K562 (cell line): ENCODE measurements around the gene MYBPHL. TPM values are rescaled to one million over a fixed set of nuclear protein-coding genes. Genes with fewer than 3 reads are reported as not detected.

Experiments
- CHD4 ChIP-seq: fragments of 200-600 bp; sonication (generic); IDR thresholded peaks from 3 replicates; pipeline ENCODE4 v1.6.1; 2012; ENCODE audit warnings: low read depth, mild to moderate bottlenecking, mixed read lengths, low read length, inconsistent platforms; ENCODE audit not compliant: insufficient read depth, insufficient replicate concordance, poor library complexity, severe bottlenecking
- COPS2 ChIP-seq: fragments of 450-650 bp; conservative IDR thresholded peaks from 2 replicates; pipeline ENCODE4 v1.6.1; 2016; ENCODE audit warnings: mild to moderate bottlenecking, moderate library complexity
- E2F3 ChIP-seq: fragments of 250-450 bp; sonication (Bioruptor Pico); IDR thresholded peaks from 2 replicates; pipeline ENCODE4 v1.4.0; 2020; ENCODE audit warnings: mild to moderate bottlenecking
- GTF2E2 ChIP-seq: fragments of 200-800 bp; sonication (Bioruptor generic); IDR thresholded peaks from 2 replicates; pipeline ENCODE4 v1.6.1; 2016; ENCODE audit warnings: missing genetic modification characterization, missing compliant biosample characterization
- HEY1 ChIP-seq: fragments of 250-450 bp; sonication (Bioruptor Pico); IDR thresholded peaks from 2 replicates; pipeline ENCODE4 v1.5.0; 2020; ENCODE audit warnings: mild to moderate bottlenecking, moderate library complexity, borderline replicate concordance
- KDM2B ChIP-seq: fragments of 250-450 bp; sonication (Bioruptor Pico); IDR thresholded peaks from 2 replicates; pipeline ENCODE4 v1.8.0; 2021; ENCODE audit warnings: mild to moderate bottlenecking, moderate library complexity
- MECOM ChIP-seq: fragments of 250-450 bp; sonication (Bioruptor Pico); IDR thresholded peaks from 2 replicates; pipeline ENCODE4 v1.8.0; 2022; ENCODE audit warnings: inconsistent platforms
- MED1 ChIP-seq: sonication (generic); formaldehyde crosslinking; IDR thresholded peaks from 2 replicates; pipeline ENCODE4 v1.8.1; 2023; ENCODE audit warnings: missing genetic modification reagents, borderline replicate concordance
- PHB2 ChIP-seq: fragments of 450-650 bp; IDR thresholded peaks from 2 replicates; pipeline ENCODE4 v1.6.1; 2017; ENCODE audit warnings: low read depth
- POLR3G ChIP-seq: IDR thresholded peaks from 2 replicates; pipeline ENCODE4 v1.6.1; 2011; ENCODE audit not compliant: insufficient read length, insufficient replicate concordance; ENCODE audit errors: extremely low read depth
- TCF7 ChIP-seq: sonication (generic); IDR thresholded peaks from 2 replicates; pipeline ENCODE4 v1.6.1; 2016; ENCODE audit warnings: antibody characterized with exemption, borderline replicate concordance
- ZNF197 ChIP-seq: fragments of 200-800 bp; sonication (Bioruptor generic); IDR thresholded peaks from 2 replicates; pipeline ENCODE4 v1.6.1; 2016; ENCODE audit warnings: low read depth, missing genetic modification characterization, missing compliant biosample characterization
- ZNF282 ChIP-seq: sonication (generic); formaldehyde crosslinking; IDR thresholded peaks from 2 replicates; pipeline ENCODE4 v1.8.1; 2023; ENCODE audit warnings: missing genetic modification reagents
- ZNF561 ChIP-seq: fragments of 450-650 bp; formaldehyde crosslinking; conservative IDR thresholded peaks from 2 replicates; pipeline ENCODE4 v1.4.0; 2020; ENCODE audit warnings: mild to moderate bottlenecking, moderate library complexity
- ZNF785 ChIP-seq: fragments of 250-450 bp; sonication (Bioruptor Pico); IDR thresholded peaks from 2 replicates; pipeline ENCODE4 v1.4.0; 2020; ENCODE audit warnings: mild to moderate bottlenecking
- polyA plus RNA-seq, 8 experiments: library from polyadenylated mRNA; depleted of rRNA in 4 of 8; stranded (reverse) in 5 of 8; unstranded in 3 of 8; fragments of >200 nt; fragmentation: Nextera tagmentation in 2 of 8; fragmentation: Illumina TruSeq in 1 of 8; extraction: Ambion mirVana in 2 of 8; extraction: Trizol in 1 of 8; gene quantifications; 2 replicates each; pipeline versions ENCODE4 v1.2.1 to v1.2.3, GENCODE V29; 2011 to 2014; ENCODE audit warnings: inconsistent platforms in 1 of 8, missing spikeins in 1 of 8
- total RNA-seq, 7 experiments: library from RNA; depleted of rRNA in 6 of 7; stranded (reverse); fragments of >200 nt in 6 of 7; fragmentation: Illumina TruSeq in 2 of 7; extraction: Trizol in 2 of 7; gene quantifications; 2 replicates each; pipeline versions ENCODE4 v1.2.1 to v1.2.3, GENCODE V29; 2011 to 2021; ENCODE audit warnings: low replicate concordance in 1 of 7
- TF ChIP-seq, protein P1 (sequence below): fragments of 200-800 bp; sonication (Bioruptor generic); IDR thresholded peaks from 2 replicates; pipeline ENCODE4 v1.6.1; 2017; ENCODE audit warnings: missing genetic modification characterization, missing compliant biosample characterization
- TF ChIP-seq, protein P2 (sequence below), 2 experiments: fragments of 450-650 bp; IDR thresholded peaks; 2 replicates each; pipeline ENCODE4 v1.6.1; 2016

Gene MYBPHL
- total and polyA plus RNA-seq, 9 of the 15 experiments (the other 6 are each of a cell fraction or from before 2014, with no cell fraction given): 0.20 to 1.9 (median 0.33) TPM

DNA sequence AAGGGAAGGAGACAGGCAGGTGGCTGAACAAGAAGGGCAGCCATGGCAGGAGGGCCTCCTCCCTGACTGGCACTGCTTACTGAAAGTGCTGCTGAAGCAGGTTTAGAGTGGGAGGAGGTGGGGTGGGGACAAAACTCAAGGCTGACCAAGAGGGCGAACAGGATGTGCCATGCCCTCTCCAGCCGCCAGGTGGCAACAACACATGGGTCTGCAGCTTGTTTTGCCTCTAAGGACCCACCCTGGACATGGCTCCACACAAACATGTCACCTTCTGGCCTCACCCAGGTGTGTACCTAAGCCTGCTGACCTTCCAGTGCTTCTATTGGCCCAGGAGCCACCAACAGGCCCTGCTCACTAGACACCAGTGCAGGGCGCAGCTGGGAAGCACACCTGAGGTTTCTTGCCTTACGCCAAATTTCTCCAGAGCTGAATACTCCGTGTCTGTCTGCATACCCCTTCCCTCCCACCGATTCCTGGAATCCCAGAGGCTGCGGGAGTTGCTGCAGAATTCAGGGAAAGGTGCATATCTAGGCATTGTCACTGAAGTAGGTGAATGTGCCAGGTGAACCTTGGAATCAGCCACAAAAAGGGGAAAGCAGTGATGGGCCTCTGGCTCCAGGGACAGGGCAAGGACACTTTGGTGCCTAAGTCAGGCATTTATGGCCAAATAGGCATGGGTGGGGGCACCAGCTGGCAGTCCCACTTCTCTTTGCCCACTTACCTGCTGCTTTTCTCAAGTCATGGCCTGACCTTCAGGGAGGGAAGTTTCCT, 29.2 kb downstream of the MYBPHL start (continued):
- TF ChIP-seq CHD4 (no peak), ZNF197 (CRISPR knock-in tag) (no peak), ZNF561 (CRISPR knock-in tag) (no peak), POLR3G (no peak), COPS2 (no peak), GTF2E2 (no peak), TCF7 (0 out of 2 replicates have a peak, but pooled peaks have one; percentile 41), MED1 (CRISPR knock-in tag) (no peak), E2F3 (CRISPR knock-in tag) (no peak), ZNF282 (CRISPR knock-in tag) (no peak), MECOM (CRISPR knock-in tag) (no peak), PHB2 (no peak), ZNF785 (CRISPR knock-in tag) (no peak), KDM2B (no peak), HEY1 (CRISPR knock-in tag) (no peak)
- TF ChIP-seq, protein P1, sequence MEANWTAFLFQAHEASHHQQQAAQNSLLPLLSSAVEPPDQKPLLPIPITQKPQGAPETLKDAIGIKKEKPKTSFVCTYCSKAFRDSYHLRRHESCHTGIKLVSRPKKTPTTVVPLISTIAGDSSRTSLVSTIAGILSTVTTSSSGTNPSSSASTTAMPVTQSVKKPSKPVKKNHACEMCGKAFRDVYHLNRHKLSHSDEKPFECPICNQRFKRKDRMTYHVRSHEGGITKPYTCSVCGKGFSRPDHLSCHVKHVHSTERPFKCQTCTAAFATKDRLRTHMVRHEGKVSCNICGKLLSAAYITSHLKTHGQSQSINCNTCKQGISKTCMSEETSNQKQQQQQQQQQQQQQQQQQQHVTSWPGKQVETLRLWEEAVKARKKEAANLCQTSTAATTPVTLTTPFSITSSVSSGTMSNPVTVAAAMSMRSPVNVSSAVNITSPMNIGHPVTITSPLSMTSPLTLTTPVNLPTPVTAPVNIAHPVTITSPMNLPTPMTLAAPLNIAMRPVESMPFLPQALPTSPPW (CRISPR knock-in tag): peak; percentile 46; the same call in 1 of the 2 replicates
- TF ChIP-seq, protein P2, sequence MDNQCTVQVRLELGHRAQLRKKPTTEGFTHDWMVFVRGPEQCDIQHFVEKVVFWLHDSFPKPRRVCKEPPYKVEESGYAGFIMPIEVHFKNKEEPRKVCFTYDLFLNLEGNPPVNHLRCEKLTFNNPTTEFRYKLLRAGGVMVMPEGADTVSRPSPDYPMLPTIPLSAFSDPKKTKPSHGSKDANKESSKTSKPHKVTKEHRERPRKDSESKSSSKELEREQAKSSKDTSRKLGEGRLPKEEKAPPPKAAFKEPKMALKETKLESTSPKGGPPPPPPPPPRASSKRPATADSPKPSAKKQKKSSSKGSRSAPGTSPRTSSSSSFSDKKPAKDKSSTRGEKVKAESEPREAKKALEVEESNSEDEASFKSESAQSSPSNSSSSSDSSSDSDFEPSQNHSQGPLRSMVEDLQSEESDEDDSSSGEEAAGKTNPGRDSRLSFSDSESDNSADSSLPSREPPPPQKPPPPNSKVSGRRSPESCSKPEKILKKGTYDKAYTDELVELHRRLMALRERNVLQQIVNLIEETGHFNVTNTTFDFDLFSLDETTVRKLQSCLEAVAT (IDR thresholded peaks at IDR 0.05): no peak
